Dendritic cell treated with granulocyte-macrophage colony-stimulating factor and Interleukin-4, amounts not matched to agents 40 ng/mL and 50 ng/mL, for 4 days (primary cell): ENCODE data around the gene RBM33.
"Not testable (repeated sequence)": the region's sequence is repeated elsewhere in the genome, so short reads cannot be mapped to it uniquely, and the experiment has no call there.

Source experiments
- H3K27ac Mint-ChIP-seq: one replicate; pipeline ENCODE4 v1.8.0; 2022; ENCODE audit warnings: mild to moderate bottlenecking, mixed read lengths
- H3K27me3 Mint-ChIP-seq: one replicate; pipeline ENCODE4 v1.8.0; 2022; ENCODE audit warnings: mild to moderate bottlenecking, mixed read lengths
- H3K36me3 Mint-ChIP-seq: one replicate; pipeline ENCODE4 v1.8.0; 2022; ENCODE audit warnings: low read depth, mixed read lengths
- H3K4me1 Mint-ChIP-seq: one replicate; pipeline ENCODE4 v1.8.0; 2022; ENCODE audit warnings: low read depth, mixed read lengths
- H3K4me3 Mint-ChIP-seq: one replicate; pipeline ENCODE4 v1.8.0; 2022; ENCODE audit warnings: mild to moderate bottlenecking, moderate library complexity, mixed read lengths
- H3K9me3 Mint-ChIP-seq: one replicate; pipeline ENCODE4 v1.8.0; 2022; ENCODE audit warnings: mixed read lengths
- intact Hi-C: fragments of 100-400 bp; cut with micrococcal nuclease; formaldehyde crosslinking; loops from one replicate; pipeline ENCODE4 v1.15.0; 2022

The RBM33 gene

DNA sequence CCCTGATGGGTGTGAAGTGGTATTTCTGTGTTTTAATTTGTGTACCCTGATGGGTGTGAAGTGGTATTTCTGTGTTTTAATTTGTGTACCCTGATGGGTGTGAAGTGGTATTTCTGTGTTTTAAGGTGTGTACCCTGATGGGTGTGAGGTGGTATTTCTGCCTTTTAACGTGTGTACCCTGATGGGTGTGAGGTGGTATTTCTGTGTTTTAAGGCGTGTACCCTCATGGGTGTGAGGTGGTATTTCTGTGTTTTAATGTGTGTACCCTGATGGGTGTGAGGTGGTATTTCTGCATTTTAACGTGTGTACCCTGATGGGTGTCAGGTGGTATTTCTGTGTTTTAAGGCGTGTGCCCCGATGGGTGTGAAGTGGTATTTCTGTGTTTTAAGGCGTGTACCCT lies 29.4 kb upstream of the RBM33 start:
- intact Hi-C loops, H3K4me3 Mint-ChIP-seq, H3K27ac Mint-ChIP-seq: not testable (repeated sequence)
- Mint-ChIP-seq H3K9me3 (peaks cover 29% of the 10 kb centered on the region), H3K4me1 (peaks cover 16% of the 10 kb centered on the region), H3K36me3 (peaks cover 17% of the 10 kb centered on the region), H3K27me3 (peaks cover 16% of the 10 kb centered on the region)

- Mint-ChIP-seq H3K9me3 (peaks cover 29% of the 10 kb centered on the region), H3K27me3 (peaks cover 16% of the 10 kb centered on the region), H3K27ac (no peak overlapping the region), H3K36me3 (peaks cover 17% of the 10 kb centered on the region), H3K4me3 (no peak overlapping the region), H3K4me1 (no peaks in the 10 kb centered on the region)
- intact Hi-C loops: no loop called here
Observed at GRCh38 chr7:155618708-155619633, 25.5 kb upstream of the RBM33 start.

GRCh38 chr7:155619634-155620271 lies 24.7 kb upstream of the RBM33 start:
- H3K9me3 Mint-ChIP-seq: peaks cover 27% of the 10 kb centered on the region
- H3K4me1 Mint-ChIP-seq: no peaks in the 10 kb centered on the region
- intact Hi-C loops: no loop called here
- peaks cover 16% of the 10 kb centered on the region for H3K36me3 Mint-ChIP-seq
- no peak overlapping the region for H3K4me3 Mint-ChIP-seq
- no peak overlapping the region for H3K27ac Mint-ChIP-seq
- peaks cover 16% of the 10 kb centered on the region for H3K27me3 Mint-ChIP-seq

- H3K36me3 Mint-ChIP-seq: peaks cover 9% of the 10 kb centered on the region
- H3K27me3 Mint-ChIP-seq: peaks cover 16% of the 10 kb centered on the region
- H3K27ac Mint-ChIP-seq: no peak overlapping the region
- H3K4me3 Mint-ChIP-seq: no peak overlapping the region
- intact Hi-C loops: no loop called here
- peaks cover 19% of the 10 kb centered on the region for H3K9me3 Mint-ChIP-seq
- H3K4me1 Mint-ChIP-seq: no peaks in the 10 kb centered on the region
Observed at GRCh38 chr7:155620497-155620896, 24.0 kb upstream of the RBM33 start.

DNA sequence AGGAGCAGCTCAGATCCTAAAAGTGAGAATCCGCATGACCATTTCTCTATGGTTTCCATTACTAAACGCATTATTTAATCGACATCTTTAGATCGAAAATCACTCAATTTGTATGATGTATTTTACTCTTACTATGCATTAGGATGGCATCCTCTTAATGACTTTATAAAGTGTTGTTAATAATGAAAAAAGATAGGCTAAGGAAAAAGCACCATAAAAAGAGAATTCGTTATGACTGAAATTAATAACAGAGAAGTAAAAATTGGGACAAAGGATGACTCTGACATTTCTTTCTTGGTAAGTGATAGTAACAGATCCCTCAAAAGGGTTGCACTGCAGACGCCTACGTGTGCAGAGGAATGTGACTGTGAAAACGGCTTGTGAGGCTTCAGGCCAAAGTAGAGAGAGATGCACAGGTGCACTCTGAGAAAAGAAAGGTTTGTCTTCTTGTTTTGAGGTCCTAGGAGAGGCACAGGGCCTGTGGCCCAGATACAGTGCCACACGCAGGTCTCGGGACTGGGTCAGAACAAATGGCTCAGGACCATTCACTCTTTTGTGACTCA lies 23.0 kb upstream of the RBM33 start:
- intact Hi-C loops: no loop called here
- Mint-ChIP-seq H3K27ac (no peak overlapping the region), H3K4me1 (no peaks in the 10 kb centered on the region), H3K36me3 (peaks cover 7% of the 10 kb centered on the region), H3K27me3 (peaks cover 16% of the 10 kb centered on the region), H3K4me3 (no peak overlapping the region), H3K9me3 (peaks cover 11% of the 10 kb centered on the region)

- Mint-ChIP-seq H3K4me3 (no peak overlapping the region), H3K36me3 (no peaks in the 10 kb centered on the region), H3K4me1 (no peaks in the 10 kb centered on the region), H3K27me3 (peaks cover 12% of the 10 kb centered on the region), H3K9me3 (peaks cover 7% of the 10 kb centered on the region), H3K27ac (no peak overlapping the region)
- intact Hi-C loops: no loop called here
Observed at GRCh38 chr7:155624412-155624811, 20.0 kb upstream of the RBM33 start.

DNA sequence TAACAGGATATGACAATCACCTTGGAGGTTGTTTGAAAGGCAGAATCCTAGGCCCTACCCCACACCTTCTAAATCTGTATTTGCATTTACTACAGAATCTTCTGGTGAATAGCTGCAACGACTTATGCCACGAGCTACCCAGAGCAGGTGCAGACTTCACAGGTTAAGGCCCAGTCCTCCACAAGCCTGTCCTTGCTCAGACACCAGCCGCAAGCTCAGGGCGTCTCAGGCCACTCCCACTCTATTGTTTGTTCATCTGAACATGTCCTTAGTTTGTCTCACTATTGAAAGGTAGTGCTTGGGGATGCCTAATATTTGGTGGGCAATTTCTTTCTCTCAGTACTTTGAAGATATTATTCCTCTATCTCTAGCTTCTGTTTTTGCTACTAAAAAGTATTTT lies 18.9 kb upstream of the RBM33 start:
- Mint-ChIP-seq H3K9me3 (peaks cover 17% of the 10 kb centered on the region), H3K36me3 (no peaks in the 10 kb centered on the region), H3K4me1 (no peaks in the 10 kb centered on the region), H3K27ac (no peak overlapping the region), H3K4me3 (no peak overlapping the region), H3K27me3 (peaks cover 10% of the 10 kb centered on the region)
- intact Hi-C loops: no loop called here

DNA sequence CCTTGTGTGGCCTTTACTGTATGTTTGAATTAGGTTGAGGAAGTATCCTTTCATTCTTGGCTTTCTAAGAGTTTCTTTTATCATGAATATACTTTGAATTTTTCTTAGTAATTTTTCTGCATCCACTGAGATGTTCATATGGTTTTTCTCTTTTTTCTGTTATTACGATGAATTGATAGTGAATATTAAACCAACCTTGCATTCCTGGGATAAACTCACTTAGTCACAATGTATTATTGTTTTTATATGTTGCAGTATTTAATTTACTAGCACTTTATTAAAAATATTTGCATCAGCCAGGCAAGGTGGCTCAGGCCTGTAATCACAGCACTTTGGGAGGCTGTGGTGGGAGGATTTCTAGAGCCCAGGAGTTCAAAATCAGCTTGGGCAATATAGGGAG lies 15.3 kb upstream of the RBM33 start:
- peaks cover 18% of the 10 kb centered on the region for H3K27me3 Mint-ChIP-seq
- intact Hi-C loops: no loop called here
- peaks cover 17% of the 10 kb centered on the region for H3K9me3 Mint-ChIP-seq
- H3K4me1 Mint-ChIP-seq: no peaks in the 10 kb centered on the region
- H3K27ac Mint-ChIP-seq: no peak overlapping the region
- H3K4me3 Mint-ChIP-seq: no peak overlapping the region
- no peaks in the 10 kb centered on the region for H3K36me3 Mint-ChIP-seq

GRCh38 chr7:155631155-155631554 lies 13.3 kb upstream of the RBM33 start:
- Mint-ChIP-seq H3K9me3 (peaks cover 25% of the 10 kb centered on the region), H3K36me3 (no peaks in the 10 kb centered on the region), H3K27me3 (peaks cover 22% of the 10 kb centered on the region), H3K4me1 (no peaks in the 10 kb centered on the region), H3K4me3 (no peak overlapping the region), H3K27ac (no peak overlapping the region)
- intact Hi-C loops: no loop called here

DNA sequence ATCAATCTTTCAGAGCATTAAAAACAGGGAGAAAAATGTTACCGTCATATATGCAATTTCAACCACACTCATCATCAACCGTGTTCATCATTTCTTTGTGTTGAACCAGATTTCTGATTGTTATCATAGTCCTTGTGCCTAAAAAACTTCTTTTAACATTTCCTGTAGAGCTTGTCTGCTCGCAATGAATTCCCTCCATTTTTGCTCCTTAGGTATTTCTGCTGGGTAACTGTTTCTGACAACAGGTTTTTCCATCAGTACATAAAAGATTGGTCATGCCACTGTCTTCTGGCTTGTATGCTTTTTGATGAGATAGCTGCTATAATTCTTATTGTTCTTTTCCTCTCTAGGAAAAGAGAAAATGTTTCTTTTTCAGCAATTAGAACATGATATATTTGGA lies 8.6 kb upstream of the RBM33 start:
- Mint-ChIP-seq H3K36me3 (peaks cover 12% of the 10 kb centered on the region), H3K4me1 (peaks cover 5% of the 10 kb centered on the region), H3K27ac (no peak overlapping the region), H3K9me3 (peaks cover 54% of the 10 kb centered on the region), H3K4me3 (no peak overlapping the region), H3K27me3 (peaks cover 28% of the 10 kb centered on the region)
- intact Hi-C loops: no loop called here

DNA sequence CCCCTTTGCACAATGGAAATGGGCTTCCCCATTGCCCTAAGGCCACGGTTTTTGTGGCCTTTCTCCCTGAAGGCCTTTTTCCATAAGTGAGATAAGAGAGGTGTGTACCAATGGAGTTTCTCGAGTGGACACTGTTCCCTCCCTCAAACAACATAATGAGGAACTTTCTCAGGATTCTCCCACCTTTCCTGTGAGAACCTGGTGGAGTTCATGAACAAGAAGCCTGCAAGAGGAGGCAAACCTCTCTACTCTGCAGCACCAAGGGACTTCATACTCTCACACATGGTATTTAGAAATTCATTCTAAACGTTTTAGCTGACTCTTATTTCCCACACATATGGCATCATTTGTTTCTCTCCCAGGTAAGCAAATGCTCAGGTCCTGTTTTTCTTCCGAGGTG lies 7.3 kb upstream of the RBM33 start:
- H3K4me1 Mint-ChIP-seq: peaks cover 11% of the 10 kb centered on the region
- H3K4me3 Mint-ChIP-seq: no peak overlapping the region
- H3K27me3 Mint-ChIP-seq: peaks cover 21% of the 10 kb centered on the region
- H3K36me3 Mint-ChIP-seq: peaks cover 25% of the 10 kb centered on the region
- intact Hi-C loops: no loop called here
- peaks cover 55% of the 10 kb centered on the region for H3K9me3 Mint-ChIP-seq
- no peak overlapping the region for H3K27ac Mint-ChIP-seq

DNA sequence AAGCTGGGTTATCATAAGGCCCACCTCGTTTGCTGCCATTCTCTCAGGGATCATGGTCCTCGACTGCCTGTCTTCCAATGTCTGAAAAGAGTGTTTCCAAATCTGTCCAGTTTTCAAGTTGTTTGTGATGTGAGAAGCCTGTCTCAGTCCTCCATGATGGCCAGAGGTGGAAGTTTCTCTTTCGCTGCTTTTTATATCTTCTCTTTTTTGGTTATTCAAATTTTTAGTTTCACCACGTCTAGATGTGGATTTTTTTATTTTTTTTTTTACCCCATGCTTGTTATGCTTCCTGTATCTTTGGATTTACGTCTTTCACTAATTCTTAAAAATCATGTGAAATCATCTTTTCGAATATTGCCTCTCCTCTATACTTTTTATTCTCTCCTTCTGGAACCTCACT lies 6.1 kb upstream of the RBM33 start:
- peaks cover 30% of the 10 kb centered on the region for H3K36me3 Mint-ChIP-seq
- peaks cover 14% of the 10 kb centered on the region for H3K4me1 Mint-ChIP-seq
- H3K27ac Mint-ChIP-seq: no peak overlapping the region
- H3K27me3 Mint-ChIP-seq: peaks cover 18% of the 10 kb centered on the region
- intact Hi-C loops: no loop called here
- H3K9me3 Mint-ChIP-seq: peaks cover 55% of the 10 kb centered on the region
- H3K4me3 Mint-ChIP-seq: no peak overlapping the region

- Mint-ChIP-seq H3K9me3 (peaks cover 55% of the 10 kb centered on the region), H3K36me3 (peaks cover 44% of the 10 kb centered on the region), H3K4me3 (no peak overlapping the region), H3K27me3 (peaks cover 14% of the 10 kb centered on the region), H3K27ac (no peak overlapping the region), H3K4me1 (peaks cover 20% of the 10 kb centered on the region)
- intact Hi-C loops: no loop called here
Observed at GRCh38 chr7:155639958-155640520, 4.4 kb upstream of the RBM33 start.

- H3K36me3 Mint-ChIP-seq: peaks cover 48% of the 10 kb centered on the region
- H3K4me3 Mint-ChIP-seq: no peak overlapping the region
- H3K4me1 Mint-ChIP-seq: peaks cover 24% of the 10 kb centered on the region
- intact Hi-C loops: no loop called here
- peaks cover 53% of the 10 kb centered on the region for H3K9me3 Mint-ChIP-seq
- no peak overlapping the region for H3K27ac Mint-ChIP-seq
- H3K27me3 Mint-ChIP-seq: peaks cover 14% of the 10 kb centered on the region
Observed at GRCh38 chr7:155640629-155641028, 3.8 kb upstream of the RBM33 start.
